HepG2 (cell line): ENCODE data around the gene MCC. TPM values are rescaled to one million over a fixed set of nuclear protein-coding genes. Genes with fewer than 3 reads are reported as not detected.

Source experiments
- CBX2 ChIP-seq, 2 experiments: fragments of 200-600 bp in 1 of 2; sonication (generic); formaldehyde crosslinking in 1 of 2; IDR thresholded peaks; 2 replicates each; pipeline versions ENCODE4 v1.7.0 to v1.8.1; 2018 to 2022; ENCODE audit warnings: low read depth in 2 of 2, low read length in 1 of 2, mild to moderate bottlenecking in 1 of 2, missing genetic modification reagents in 1 of 2
- E2F1 ChIP-seq: sonication (generic); formaldehyde crosslinking; IDR thresholded peaks from 2 replicates; pipeline ENCODE4 v1.5.0; 2020; ENCODE audit warnings: missing genetic modification reagents
- ELF3 ChIP-seq: IDR thresholded peaks from 2 replicates; pipeline ENCODE4 v1.6.1; 2016; ENCODE audit warnings: missing genetic modification reagents, missing compliant biosample characterization
- GATAD2A ChIP-seq: IDR thresholded peaks from 2 replicates; pipeline ENCODE4 v1.6.1; 2016
- GFI1 ChIP-seq: sonication (generic); formaldehyde crosslinking; IDR thresholded peaks from 2 replicates; pipeline ENCODE4 v1.5.0; 2020; ENCODE audit warnings: missing genetic modification reagents, mild to moderate bottlenecking, borderline replicate concordance
- GLI4 ChIP-seq: sonication (generic); formaldehyde crosslinking; IDR thresholded peaks from 2 replicates; pipeline ENCODE4 v1.5.1; 2020; ENCODE audit warnings: missing genetic modification reagents, mild to moderate bottlenecking, moderate library complexity, borderline replicate concordance
- HOXA7 ChIP-seq: sonication (generic); formaldehyde crosslinking; IDR thresholded peaks from 2 replicates; pipeline ENCODE4 v1.8.1; 2022; ENCODE audit warnings: mild to moderate bottlenecking, missing genetic modification reagents, moderate library complexity
- IRX3 ChIP-seq: sonication (generic); formaldehyde crosslinking; IDR thresholded peaks from 2 replicates; pipeline ENCODE4 v1.8.1; 2023; ENCODE audit warnings: mild to moderate bottlenecking, low read depth, missing genetic modification reagents, borderline replicate concordance
- KLF16 ChIP-seq, 2 experiments: sonication (generic) in 1 of 2; formaldehyde crosslinking in 1 of 2; IDR thresholded peaks; 2 replicates each; pipeline versions ENCODE4 v1.6.1 to v1.8.0; 2016 to 2023; ENCODE audit warnings: missing genetic modification reagents in 2 of 2, missing compliant biosample characterization in 1 of 2
- KMT2B ChIP-seq: IDR thresholded peaks from 2 replicates; pipeline ENCODE4 v1.6.1; 2016; ENCODE audit warnings: missing genetic modification reagents, missing compliant biosample characterization
- MEIS2 ChIP-seq: sonication (generic); formaldehyde crosslinking; IDR thresholded peaks from 2 replicates; pipeline ENCODE4 v1.9.0; 2021; ENCODE audit warnings: mild to moderate bottlenecking, missing genetic modification reagents
- MIER3 ChIP-seq: IDR thresholded peaks from 2 replicates; pipeline ENCODE4 v1.6.1; 2016; ENCODE audit warnings: missing compliant biosample characterization, borderline replicate concordance
- MLLT10 ChIP-seq: sonication (generic); formaldehyde crosslinking; IDR thresholded peaks from 2 replicates; pipeline ENCODE4 v1.4.0; 2020; ENCODE audit warnings: missing genetic modification reagents
- PCBP2 ChIP-seq: fragments of 200-400 bp; formaldehyde crosslinking; optimal IDR thresholded peaks from 2 replicates; pipeline ENCODE3; 2018; ENCODE audit warnings: low read length, low read depth; ENCODE audit not compliant: poor library complexity, severe bottlenecking
- PITX1 ChIP-seq: sonication (generic); formaldehyde crosslinking; IDR thresholded peaks from 2 replicates; pipeline ENCODE4 v1.5.1; 2020; ENCODE audit warnings: mild to moderate bottlenecking, missing genetic modification reagents
- SRY ChIP-seq: sonication (generic); formaldehyde crosslinking; IDR thresholded peaks from 2 replicates; pipeline ENCODE4 v1.8.0; 2022; ENCODE audit warnings: mild to moderate bottlenecking, missing genetic modification reagents
- ZHX1 ChIP-seq: sonication (generic); formaldehyde crosslinking; IDR thresholded peaks from 2 replicates; pipeline ENCODE4 v1.8.1; 2022; ENCODE audit warnings: low read depth, mild to moderate bottlenecking, missing genetic modification reagents
- ZNF235 ChIP-seq: sonication (generic); formaldehyde crosslinking; IDR thresholded peaks from 2 replicates; pipeline ENCODE4 v1.8.1; 2023; ENCODE audit warnings: mild to moderate bottlenecking, missing genetic modification reagents, borderline replicate concordance
- polyA plus RNA-seq, 8 experiments: library from polyadenylated mRNA; depleted of rRNA in 3 of 8; stranded (reverse) in 7 of 8; unstranded in 1 of 8; fragments of >200 nt; fragmentation: Illumina TruSeq in 4 of 8; extraction: Trizol in 4 of 8; gene quantifications; 2 replicates each; pipeline versions ENCODE4 v1.2.1 to v1.2.3, GENCODE V29; 2011 to 2016; ENCODE audit warnings: low read depth in 4 of 8, missing spikeins in 1 of 8, mixed read lengths in 1 of 8; ENCODE audit not compliant: insufficient read depth in 1 of 8
- total RNA-seq, 5 experiments: library from RNA; depleted of rRNA; stranded (reverse); fragments of >200 nt; fragmentation: Illumina TruSeq; extraction: Trizol; gene quantifications; 2 replicates each; pipeline ENCODE4 v1.2.3, GENCODE V29; 2016; ENCODE audit warnings: low read depth in 1 of 5
- TF ChIP-seq, protein P1 (sequence below): sonication (generic); formaldehyde crosslinking; IDR thresholded peaks from 2 replicates; pipeline ENCODE4 v1.5.0; 2020; ENCODE audit warnings: mild to moderate bottlenecking, missing genetic modification reagents, borderline replicate concordance
- TF ChIP-seq, protein P2 (sequence below), 2 experiments: sonication (generic) in 1 of 2; formaldehyde crosslinking in 1 of 2; IDR thresholded peaks; 2 replicates each; pipeline versions ENCODE4 v1.4.0 to v1.6.1; 2018 to 2020; ENCODE audit warnings: missing genetic modification reagents in 2 of 2, borderline replicate concordance in 1 of 2, low read depth in 1 of 2, mild to moderate bottlenecking in 1 of 2, missing biosample characterization in 1 of 2

The MCC gene
- total and polyA plus RNA-seq, 2 of the 13 experiments (the other 11 are each of a cell fraction or from before 2014, with no cell fraction given): 0.55 to 2.4 TPM

DNA sequence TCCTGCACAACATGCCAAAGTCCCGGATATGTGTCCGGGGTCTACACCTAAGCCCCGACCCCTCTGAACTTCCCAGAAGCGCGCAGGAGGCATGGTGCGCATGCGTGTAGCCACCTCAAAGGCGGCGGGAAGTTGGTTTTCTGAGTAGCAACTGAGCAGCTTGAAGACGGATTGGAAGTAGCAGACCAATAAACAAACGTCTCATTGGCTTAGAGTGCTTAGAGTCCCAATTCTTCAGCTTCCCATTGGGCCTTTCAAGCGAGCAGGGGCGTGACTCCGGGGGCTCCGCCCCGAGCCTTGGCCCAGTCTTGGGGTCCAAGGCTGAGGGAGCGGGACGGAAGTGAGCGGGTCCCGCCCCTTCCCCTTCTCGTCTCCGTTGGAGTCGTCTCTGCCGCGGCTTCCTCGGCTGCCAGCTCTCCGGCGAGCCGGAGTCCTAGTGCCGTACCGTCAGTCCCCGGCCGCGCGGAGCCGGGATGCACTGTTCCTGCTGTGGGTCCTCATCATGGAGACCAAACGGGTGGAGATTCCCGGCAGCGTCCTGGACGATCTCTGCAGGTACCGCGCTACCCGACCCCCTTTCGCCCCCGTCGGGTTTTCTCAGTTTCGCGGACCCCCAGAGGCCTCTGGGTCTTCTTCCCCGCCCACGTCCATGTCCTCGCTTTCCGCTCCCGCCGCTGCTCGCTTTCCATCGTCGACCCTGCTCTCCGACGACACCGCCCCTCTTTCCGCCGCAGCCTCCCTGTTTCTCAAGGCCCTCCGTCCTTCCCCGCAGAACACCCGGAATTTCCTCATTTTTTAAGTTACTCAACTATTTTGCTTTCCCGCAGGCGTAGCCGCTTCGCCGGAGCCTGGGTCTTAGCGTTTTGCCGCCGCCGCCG is 511.6 kb downstream of the MCC start, which contains the start of gene DCP2 (continued):
- TF ChIP-seq E2F1 (CRISPR knock-in tag): peak; percentile 97
- TF ChIP-seq MLLT10 (CRISPR knock-in tag): no peak
- no peak for TF ChIP-seq PCBP2
- TF ChIP-seq KLF16 (CRISPR knock-in tag; IDR thresholded peaks at IDR 0.05): peak in 1 of 2 experiments; percentile 83; a peak in 1 of 4 replicates
- TF ChIP-seq GATAD2A (CRISPR knock-in tag): peak; percentile 74
- TF ChIP-seq ZHX1: no peak
- peak; percentile 55; the same call in 1 of the 2 replicates for TF ChIP-seq GLI4 (CRISPR knock-in tag)
- TF ChIP-seq PITX1: peak; percentile 30; the same call in 1 of the 2 replicates
- peak; percentile 69 for TF ChIP-seq ELF3 (CRISPR knock-in tag)
- 0 out of 2 replicates have a peak, but pooled peaks have one; percentile 35 for TF ChIP-seq MIER3 (CRISPR knock-in tag)
- peak; percentile 64; the same call in 1 of the 2 replicates for TF ChIP-seq MEIS2 (CRISPR knock-in tag)
- TF ChIP-seq GFI1 (CRISPR knock-in tag): peak; percentile 29; the same call in 1 of the 2 replicates
- TF ChIP-seq IRX3 (CRISPR knock-in tag): no peak
- TF ChIP-seq ZNF235 (CRISPR knock-in tag): peak; percentile 50; the same call in 1 of the 2 replicates
- TF ChIP-seq, protein P1, sequence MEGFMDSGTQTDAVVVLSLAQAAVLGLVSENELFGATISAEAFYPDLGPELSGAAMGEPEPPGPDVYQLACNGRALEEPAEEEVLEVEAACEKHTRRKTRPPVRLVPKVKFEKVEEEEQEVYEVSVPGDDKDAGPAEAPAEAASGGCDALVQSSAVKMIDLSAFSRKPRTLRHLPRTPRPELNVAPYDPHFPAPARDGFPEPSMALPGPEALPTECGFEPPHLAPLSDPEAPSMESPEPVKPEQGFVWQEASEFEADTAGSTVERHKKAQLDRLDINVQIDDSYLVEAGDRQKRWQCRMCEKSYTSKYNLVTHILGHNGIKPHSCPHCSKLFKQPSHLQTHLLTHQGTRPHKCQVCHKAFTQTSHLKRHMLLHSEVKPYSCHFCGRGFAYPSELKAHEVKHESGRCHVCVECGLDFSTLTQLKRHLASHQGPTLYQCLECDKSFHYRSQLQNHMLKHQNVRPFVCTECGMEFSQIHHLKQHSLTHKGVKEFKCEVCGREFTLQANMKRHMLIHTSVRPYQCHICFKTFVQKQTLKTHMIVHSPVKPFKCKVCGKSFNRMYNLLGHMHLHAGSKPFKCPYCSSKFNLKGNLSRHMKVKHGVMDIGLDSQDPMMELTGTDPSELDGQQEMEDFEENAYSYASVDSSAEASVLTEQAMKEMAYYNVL (CRISPR knock-in tag): peak; percentile 12; the same call in 1 of the 2 replicates
- TF ChIP-seq HOXA7: peak; percentile 81; the same call in 1 of the 2 replicates
- TF ChIP-seq KMT2B (CRISPR knock-in tag): peak; percentile 69
- TF ChIP-seq CBX2 (IDR thresholded peaks at IDR 0.05; ENCODE audit: low read depth, low read length): no peak
- TF ChIP-seq CBX2 (CRISPR knock-in tag; IDR thresholded peaks at IDR 0.05; ENCODE audit: low read depth): no peak
- TF ChIP-seq, protein P2, sequence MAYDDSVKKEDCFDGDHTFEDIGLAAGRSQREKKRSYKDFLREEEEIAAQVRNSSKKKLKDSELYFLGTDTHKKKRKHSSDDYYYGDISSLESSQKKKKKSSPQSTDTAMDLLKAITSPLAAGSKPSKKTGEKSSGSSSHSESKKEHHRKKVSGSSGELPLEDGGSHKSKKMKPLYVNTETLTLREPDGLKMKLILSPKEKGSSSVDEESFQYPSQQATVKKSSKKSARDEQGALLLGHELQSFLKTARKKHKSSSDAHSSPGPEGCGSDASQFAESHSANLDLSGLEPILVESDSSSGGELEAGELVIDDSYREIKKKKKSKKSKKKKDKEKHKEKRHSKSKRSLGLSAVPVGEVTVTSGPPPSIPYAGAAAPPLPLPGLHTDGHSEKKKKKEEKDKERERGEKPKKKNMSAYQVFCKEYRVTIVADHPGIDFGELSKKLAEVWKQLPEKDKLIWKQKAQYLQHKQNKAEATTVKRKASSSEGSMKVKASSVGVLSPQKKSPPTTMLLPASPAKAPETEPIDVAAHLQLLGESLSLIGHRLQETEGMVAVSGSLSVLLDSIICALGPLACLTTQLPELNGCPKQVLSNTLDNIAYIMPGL (CRISPR knock-in tag; IDR thresholded peaks at IDR 0.05; ENCODE audit: borderline replicate concordance in 1 of 2, low read depth in 1 of 2): peak in 1 of 2 experiments; percentile 78; a peak in 2 of 4 replicates
- TF ChIP-seq SRY: peak; percentile 79; the same call in 1 of the 2 replicates
